HuH-7 (cell line): ENCODE data around the gene CYP46A1.
"Not testable (repeated sequence)": the region's sequence is repeated elsewhere in the genome, so short reads cannot be mapped to it uniquely, and the experiment has no call there.

ENCODE experiments used
- DNase-seq: peaks from one replicate; pipeline ENCODE4 v3.0.0; 2011; ENCODE audit warnings: low spot score

Gene CYP46A1

DNA sequence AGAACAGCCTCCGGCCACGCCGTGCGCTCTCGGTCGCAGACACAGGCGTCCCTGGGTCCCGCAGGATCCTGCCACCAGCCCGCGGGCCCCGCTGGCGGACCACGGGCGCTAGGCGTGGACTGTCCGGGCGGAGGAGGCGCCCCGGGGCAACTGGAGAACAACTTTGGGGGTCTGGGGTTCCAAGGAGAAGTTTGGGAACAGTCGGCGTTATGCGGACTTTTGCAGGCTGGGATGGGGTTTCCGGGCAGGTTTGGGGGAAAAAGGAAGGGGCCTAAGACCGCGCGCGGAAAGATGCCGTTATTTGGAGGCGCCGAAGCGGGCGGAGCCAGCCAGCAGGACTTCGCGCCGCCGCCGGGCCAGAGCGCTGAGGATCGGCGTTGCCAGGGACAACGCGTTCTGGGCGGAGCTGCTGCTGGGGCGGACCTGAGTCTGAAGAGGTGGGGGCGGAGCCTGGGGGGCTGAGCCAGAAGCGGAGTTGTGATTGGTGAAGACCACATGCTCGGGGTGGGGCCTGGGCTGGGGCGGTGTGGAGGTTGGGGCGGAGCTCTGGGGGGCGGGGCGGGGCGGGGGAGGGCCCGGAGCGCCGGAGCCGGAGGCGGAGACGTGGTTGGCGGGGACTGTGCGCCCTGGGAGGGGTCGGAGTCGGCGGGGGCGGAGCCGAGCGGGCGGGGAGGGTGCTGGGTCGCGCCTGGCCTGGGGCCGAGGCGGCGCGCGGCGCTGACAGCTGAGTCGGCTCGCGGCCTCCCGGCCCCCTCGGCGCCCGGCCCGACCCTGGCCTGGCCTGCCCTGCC is at the start of gene CYP46A1:
CYP46A1 (plus strand) TSS at position 680 of the 791 bp plus-strand sequence. CDS start 120 bp downstream, outside the sequence.
- DNase-seq, result peak; percentile 98

DNA sequence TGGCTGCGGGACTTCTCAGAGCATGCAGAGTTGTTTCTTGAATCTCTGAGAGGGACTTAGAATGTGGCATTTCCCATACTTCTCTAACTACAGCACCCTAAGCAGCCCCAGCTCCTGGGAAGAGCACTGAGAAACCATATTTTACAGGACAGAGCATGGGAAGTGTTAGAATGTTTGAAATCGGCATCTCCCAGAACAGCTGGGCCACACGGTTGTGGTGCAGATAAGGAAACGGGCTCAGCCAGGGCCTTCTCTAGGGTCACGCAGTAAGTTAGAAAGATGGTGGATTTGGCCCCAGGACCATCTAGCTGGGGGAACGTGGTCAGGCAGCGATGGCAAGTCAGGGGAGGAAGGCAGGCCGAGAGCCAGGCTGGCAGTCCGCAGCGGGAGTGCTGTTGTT is 49.7 kb upstream of the CYP46A1 start:
- no peak for DNase-seq

DNA sequence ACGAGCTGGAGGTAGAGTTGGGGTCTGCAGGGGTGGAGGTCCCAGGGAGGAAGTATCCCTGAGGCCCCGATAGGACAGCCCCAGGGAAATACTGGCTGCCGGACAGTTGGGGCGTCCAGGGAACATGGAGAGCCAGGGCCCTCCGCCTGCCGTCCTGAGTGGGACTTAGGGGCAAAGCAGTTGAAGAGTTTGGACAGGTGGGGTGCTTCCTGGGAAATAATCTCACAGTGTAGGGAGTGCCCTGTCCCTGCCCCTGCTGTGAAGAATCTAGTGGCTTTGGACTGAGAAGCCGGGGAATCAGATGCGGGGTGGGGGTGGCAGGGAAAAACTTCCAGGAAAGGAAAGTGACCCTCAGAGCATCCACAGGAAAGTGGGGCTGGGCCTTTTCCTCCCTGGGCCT is 49.0 kb upstream of the CYP46A1 start:
- DNase-seq, result no peak

DNA sequence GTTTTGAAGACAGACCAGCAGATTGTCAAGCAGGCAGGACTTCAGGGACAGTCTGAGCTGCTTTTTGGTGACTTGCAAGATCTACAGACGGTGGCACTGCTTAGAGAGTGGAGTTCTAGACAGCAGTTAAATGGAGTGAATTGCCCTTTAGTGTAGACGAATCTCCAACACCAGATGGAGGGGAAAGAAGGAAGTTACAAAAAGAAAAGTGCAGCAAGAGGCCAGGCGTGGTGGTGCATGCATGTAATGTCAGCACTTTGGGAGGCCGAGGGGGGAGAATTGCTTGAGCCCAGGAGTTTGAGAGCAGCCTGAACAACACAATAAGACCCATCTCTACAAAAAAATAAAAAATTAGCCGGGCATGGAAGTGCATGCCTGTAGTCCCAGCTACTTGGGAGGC is 47.6 kb upstream of the CYP46A1 start:
- DNase-seq, result no peak

DNA sequence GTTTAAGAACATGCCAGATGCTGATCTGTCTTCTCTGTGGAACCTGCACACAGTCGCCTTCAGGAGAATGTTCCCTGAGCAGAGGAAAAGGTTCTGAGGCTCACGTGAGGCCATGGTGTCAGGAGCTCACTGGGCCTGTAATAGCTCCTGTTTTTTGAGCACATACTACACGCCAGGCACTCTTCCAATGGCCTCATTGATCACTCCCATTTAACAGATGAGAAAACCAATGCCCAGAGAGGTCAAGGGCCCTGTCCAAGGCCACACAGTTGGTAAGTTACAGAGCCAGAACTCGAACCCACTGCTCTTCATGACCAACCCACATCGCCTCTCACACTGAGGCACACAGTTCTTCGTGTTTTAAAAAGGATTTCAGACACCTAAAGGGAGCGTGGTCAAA is 46.5 kb upstream of the CYP46A1 start:
- no peak for DNase-seq

DNA sequence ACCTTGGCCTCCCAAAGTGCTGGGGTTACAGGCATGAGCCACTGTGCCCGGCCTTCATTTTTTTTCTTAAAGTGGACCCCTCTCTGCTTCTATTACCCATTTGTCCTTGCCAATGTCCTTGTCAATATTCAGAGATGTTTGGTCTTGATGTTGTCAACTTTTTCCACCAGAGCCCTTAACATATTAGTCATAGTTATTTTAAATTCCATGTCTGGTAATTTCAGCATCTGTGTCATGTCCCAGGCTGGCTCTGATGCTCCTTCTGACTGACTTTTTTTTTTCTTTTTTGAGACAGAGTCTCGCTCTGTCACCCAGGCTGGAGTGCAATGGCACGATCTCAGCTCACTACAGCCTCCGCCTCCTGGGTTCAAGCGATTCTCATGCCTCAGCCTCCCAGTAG is 41.3 kb upstream of the CYP46A1 start:
- DNase-seq, result not testable (repeated sequence)

DNA sequence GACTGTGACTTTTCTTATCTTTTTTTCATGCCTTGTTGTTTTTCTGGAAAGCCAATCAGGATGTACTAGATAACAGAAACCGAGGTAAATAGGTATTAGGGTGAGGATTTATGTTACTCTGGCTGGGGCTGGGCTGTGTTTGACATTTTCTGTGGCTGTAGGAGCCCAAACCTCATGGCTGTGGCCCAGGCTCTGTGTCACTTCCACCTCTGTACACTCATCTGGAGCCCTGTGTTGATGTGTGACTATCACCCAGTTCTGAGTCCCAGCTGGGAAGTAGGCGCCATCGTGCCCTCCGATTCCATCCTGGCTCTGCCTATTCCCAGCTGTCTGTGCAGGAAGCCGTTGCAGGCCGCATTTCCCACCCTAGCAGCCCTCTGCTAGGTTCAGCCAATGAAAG is 40.8 kb upstream of the CYP46A1 start:
- DNase-seq, result no peak

DNA sequence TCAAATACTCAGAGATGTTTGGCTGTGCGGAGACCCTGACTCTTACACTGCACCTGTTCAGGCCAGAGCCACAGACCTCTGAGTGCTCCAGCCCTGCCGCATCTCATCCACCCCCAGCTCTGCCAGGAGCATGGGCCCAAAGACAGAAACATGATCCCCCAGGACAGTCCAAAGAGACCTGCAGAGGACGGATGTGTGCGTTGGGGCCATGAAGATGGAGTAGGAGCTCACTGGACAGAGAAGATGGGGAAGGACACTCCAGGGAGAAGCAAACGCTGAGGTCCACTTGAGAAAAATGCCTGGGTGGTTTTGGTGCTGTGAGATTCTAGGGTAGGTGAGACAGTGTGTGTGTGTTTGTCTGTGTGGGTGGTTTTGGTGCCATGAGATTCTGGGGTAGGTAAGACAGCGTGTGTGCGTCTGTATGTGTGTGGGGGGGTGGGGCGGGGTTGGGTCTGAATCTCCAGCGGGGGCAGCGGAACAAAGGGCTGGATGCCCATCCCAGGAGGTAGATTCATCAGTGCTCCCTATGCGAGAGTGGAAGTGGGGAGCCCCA is 40.0 kb upstream of the CYP46A1 start:
- no peak for DNase-seq

DNA sequence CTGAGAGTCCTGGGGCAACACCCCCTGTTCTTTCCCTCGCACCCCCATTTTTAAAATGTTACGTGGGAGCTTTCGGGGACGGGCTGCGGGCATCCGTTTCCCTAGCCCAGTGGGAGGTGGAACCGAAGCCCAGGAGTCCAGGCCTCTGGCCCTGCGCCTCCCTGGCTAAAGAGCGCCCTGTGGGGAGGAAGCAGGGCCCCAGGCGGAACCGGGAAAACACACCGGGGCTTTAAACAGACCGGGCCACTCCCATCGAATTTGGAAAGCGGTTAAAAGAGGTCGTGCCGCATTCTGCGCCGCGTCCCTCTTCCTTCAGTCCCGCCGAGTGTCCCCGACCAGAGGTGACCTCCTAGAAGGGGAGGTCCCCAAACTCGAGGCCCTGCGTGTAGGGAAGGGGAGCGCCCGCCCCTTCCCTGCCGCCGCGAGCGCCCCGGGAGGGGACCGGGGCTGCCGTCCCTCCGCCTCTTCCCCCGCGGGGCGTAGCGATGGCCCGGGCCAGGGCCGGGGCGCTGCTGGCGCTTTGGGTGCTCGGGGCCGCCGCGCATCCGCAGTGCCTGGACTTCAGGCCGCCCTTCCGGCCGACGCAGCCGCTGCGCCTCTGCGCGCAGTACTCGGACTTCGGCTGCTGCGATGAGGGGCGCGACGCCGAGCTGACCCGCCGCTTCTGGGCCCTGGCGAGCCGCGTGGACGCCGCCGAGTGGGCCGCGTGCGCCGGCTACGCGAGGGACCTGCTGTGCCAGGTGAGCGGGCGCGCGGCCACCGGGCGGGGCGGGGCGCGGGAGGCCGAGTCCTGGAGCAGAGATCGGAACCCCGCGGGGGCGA is 39.2 kb upstream of the CYP46A1 start, which contains the start of gene HHIPL1:
HHIPL1 (plus strand) TSS at position 407 of the 822 bp plus-strand sequence; CDS start at position 486, 79 bp downstream.
- no peak for DNase-seq

DNA sequence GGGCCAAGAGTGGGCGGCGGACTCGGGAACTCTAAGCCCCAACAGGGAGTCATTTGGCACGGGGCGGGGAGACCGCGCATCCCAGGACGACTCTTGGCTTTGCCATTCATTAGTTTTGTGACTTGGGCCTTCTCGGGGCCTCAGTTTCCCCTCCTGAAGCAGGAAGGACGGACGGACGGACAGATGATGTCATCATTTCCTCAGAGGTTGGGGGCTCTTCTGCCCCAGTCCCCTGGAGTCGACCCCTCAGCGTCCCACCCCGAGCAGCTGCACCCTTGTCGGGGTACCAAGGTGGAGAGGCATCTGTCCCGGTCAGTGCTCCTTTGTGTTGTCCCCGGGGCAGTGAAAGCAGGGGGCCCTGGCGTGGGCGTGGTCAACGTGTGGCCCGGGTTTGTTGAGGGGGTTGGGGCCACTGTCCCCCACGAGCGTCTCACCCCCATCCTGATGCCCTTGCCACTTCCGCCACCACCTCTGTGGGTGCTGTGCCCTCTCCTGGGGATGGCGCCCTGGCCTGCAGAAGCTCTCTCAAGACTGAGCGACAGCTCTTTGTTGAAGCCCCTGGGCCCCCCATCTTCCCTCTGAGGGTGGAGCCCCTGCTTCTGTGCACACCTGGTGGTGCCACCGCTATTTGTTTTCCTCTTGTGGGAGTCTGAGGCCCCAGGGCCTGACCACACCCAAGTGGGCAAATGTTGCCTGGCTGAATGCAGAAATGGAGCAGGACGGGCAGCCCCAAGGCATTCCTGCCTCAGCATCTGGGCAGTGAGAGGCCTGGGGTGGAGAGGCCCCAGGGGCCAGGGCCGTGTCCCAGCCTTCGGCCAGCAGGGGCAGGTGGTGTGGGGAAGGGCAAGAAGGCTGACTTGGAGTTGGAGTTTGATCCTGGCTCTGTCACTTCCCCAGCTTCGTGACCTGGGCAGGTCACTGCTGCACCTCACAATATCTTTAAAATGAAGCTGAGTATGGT is 38.3 kb upstream of the CYP46A1 start:
- DNase-seq, result no peak

DNA sequence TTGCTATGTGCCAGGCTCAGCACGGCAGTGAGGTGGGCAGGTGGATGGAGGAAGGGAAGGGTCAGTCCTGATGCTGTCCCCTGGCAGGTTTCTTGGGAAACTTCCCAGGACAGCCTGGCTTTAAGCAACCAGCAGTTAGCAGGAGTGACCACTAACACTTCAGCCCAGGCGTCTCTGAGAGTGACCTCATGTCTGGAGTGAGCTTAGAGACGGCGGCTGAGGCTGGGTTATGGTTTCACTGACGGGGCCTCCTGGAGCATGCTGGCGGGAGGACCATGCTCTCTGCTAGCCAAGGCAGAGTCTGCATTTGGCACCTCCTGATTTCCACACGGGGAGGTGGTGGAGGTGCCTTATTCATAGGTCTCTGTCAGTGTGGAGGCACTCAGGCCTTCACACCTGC is 36.7 kb upstream of the CYP46A1 start:
- DNase-seq, result no peak

DNA sequence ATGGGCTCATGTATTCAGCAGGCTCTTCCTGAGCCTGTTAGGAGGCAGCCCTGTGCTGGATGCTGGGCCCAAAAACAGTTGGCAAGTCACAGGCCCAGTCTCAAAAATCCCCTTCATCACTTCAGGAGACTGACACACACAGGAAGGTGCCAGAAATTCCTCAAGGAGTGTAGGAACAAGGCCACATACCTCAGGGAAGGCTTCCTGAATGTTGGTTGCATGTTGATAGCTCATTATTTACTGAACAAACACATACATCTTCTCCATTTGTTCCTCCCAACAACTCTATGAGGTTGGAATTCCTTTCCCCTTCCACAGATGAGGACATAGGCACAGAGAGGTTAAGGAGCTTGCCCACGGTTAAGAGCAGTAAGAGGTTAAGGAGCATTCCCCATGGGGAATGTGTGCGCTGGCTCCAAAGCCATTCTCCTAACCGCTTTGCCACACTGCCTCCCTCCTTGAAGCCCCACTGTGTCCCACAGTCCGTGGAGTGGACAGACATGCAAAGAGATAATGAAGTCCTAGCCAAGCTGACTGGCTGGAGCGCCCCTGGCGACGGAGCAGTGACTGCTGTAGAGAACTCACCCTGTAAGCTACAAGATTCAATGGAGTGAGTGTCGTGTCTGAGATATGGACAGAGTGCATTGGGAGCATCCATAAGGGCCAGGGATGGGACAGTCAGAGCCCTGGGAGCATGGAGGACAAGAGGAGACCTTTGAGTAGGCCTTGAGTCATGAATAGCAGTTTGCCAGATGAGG is 35.9 kb upstream of the CYP46A1 start:
- no peak for DNase-seq

DNA sequence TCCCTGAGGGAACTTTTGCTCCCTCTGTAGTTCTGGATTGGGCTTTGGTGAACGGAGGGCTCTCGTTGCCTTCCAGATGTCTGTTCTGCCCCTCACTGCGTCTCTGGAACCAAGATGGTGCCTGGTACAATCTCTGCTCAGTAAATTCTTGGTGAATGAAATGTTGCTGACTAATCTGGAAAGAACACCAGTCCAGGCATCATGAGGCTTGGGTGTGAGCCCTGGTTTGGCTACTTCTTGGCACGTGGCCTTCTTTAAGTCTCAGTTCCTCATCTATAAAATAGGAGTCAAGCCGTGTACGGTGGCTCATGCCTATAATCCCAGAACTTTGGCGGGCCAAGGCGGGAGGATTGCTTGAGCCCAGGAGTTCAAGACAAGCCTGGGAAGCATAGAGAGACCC is 34.9 kb upstream of the CYP46A1 start:
- DNase-seq, result no peak

DNA sequence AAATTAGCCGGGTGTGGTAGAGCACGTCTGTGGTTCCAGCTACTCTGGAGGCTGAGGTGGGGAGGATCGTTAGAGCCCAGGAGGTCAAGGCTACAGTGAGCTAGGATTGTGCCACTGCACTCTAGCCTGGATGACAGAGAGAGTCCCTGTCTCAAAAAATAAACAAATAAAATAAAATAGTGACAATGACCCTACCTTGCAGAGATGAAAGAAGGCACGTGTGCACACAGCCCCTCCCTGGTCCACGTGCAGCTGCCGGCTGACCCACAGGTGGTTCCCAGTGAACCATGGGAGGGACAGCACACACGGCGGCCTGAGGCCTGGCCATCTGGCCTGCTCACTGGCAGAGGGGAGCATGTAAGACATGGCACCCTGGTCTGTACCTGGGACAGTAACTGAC is 34.5 kb upstream of the CYP46A1 start:
- no peak for DNase-seq

DNA sequence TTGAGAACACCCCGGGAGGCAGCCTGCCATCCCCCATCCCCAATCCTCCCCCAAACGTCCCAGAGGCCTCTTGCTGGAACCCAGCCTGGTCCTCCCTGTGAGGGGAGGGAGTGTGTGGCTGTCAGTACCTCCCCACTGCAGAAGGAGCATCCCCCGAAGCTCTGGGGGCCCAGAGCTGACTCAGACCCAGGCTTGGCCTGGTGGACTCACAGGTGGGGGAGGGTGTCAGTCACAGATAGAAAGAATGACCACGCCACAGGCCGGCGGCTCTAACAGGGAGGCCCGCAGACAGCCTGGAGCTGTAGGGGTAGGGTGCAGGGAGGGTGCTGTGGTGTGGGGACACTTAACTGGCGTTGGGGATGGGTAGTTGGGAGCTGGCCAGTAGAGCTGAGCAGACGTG is 33.9 kb upstream of the CYP46A1 start:
- no peak for DNase-seq

DNA sequence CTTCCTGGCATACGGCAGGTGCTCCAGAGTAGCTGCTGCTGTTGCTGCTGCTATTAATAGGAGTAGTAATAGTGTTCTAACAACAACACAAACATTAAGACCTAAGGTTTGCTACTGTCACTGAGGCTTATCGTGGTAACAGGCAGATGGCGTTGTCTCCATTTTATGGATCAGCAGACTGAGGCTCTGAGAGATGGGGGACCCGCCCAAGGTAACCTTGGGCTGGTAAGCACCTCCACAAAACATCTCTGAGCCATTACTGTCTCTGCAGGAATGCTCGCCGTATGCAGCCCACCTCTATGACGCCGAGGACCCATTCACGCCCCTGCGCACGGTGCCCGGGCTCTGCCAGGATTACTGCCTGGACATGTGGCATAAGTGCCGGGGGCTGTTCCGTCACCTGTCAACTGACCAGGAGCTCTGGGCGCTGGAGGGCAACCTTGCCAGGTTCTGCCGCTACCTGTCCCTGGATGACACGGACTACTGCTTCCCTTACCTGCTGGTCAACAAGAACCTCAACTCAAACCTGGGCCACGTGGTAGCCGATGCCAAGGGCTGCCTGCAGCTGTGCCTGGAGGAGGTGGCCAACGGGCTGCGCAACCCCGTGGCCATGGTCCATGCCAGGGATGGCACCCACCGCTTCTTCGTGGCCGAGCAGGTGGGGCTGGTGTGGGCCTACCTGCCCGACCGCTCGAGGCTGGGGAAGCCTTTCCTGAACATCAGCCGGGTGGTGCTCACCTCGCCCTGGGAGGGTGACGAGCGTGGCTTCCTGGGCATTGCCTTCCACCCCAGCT is 31.9 kb upstream of the CYP46A1 start:
- no peak for DNase-seq

DNA sequence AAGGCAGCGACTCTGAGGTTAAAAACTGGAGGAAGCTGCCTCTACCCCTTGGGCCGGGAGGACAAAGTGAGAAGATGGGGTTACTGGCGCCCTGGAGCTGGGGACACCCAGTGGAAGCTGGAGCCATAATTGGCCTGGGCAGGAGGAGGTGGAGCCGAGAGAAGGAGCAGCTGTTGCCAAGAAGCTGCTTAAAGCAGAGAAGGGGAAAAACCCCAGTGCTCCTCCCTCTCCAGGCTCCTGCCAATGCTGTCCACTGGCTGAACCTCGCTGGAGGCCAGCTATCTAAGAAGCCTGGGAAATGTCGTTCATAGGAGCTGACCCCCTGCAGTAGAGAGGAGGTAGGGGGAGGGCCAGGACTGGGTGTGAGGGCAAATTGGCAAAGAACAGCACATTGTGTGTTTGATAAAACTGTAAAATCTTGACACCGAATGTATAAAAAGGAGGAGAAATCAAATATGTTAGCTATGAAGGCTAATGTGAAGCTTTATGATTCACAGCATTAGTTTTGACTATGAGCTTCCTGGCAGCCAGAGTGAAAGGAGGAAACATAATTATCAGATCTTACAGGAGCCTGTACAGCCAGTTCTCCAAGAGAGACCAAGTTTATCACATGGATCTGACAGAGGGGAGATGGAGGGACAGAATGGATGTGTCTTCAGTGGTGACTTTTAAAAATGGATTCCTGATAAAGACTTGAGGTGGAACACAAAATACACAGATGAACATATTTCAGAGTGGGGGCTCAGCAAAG is 29.7 kb upstream of the CYP46A1 start:
- no peak for DNase-seq

DNA sequence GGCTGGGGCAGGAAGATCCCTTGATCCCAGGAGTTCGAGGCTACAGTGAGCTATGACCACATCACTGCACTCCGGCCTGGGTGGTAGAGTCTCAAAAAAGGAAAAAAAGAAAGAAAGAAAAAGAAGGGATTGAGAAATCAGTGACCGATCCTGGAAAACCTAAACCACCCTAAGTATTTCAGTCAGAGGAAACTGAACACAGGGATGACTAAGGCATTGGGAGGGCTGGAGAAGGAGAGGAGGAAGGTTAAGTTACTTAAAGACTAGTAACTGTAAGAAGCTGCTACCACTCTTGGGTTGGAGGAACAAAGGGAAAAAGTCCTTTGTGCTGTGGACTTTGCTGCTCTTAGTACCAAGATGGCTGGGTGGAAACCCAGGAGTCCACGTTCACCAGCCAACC is 28.6 kb upstream of the CYP46A1 start:
- no peak for DNase-seq

DNA sequence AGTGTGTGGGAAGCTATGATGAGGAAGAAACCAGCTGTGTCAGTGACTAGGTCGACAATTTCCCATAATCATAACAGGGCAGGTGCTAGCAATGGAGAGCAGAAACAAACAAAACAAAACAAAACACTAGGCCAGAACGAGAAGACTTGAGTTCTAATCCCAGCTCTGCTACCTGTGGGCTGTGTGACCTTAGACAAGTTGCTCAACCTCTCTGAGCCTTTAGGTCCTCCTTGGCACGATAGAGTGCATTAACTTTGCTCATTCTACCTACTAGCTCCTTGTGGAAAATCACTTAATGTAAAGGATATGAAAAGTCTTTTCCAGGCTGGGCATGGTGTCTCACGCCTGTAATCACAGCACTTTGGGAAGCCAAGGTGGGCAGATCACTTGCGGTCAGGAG is 27.9 kb upstream of the CYP46A1 start:
- no peak for DNase-seq
